ENCODE results near the gene DENND2D.

DNA sequence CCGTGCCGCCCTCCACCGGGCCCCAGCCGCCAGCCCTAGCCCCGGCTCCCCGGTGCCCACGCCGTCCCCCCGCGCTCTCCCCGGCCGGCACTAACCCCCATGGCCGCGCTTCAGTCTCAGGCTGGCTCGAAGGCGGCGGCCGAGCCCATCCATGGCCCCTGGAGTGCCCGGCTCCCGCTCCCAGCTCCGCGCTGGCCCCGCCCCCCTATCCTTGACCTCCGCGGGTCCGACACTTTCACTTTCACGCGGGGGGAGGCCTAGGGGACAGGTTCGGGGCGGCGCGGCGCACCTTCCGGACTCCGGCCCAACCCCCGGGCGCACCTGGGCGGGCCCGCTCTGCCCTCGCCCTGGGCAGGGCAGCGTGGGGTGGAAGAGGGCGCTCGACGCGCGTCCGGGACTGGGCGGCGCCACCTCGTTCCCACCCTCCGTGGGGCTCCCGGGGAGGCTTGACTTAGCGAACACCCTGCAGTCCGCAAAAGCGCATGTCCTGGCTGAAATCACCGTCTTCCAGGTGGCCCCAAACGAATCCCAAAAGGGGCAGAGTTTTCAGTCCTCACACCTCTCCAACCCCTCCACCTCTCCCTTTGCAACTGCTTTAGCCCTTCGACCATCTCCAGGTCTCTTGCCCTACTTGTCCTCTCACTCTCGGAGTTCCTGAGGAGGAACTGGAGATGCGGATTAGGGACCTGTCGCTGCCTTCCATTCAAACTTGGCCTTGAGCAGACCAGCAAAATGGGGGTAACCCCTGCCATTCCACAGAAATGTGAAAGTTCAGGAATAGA, 3.9 kb upstream of the DENND2D start:
- TF ChIP-seq EZH2 (IDR thresholded peaks at IDR 0.05; ENCODE audit: borderline replicate concordance, low read depth, low read length) (no peak), POLR2A (conservative IDR thresholded peaks at IDR 0.05) (no peak), JUNB (CRISPR knock-in tag; conservative IDR thresholded peaks at IDR 0.05) (no peak), ZNF217 (CRISPR knock-in tag; IDR thresholded peaks at IDR 0.05) (no peak), BACH1 (tag; IDR thresholded peaks at IDR 0.05) (no peak), NFYB (IDR thresholded peaks at IDR 0.05; ENCODE audit: extremely low read depth, insufficient read length) (no peak)
- TF ChIP-seq, protein P1, sequence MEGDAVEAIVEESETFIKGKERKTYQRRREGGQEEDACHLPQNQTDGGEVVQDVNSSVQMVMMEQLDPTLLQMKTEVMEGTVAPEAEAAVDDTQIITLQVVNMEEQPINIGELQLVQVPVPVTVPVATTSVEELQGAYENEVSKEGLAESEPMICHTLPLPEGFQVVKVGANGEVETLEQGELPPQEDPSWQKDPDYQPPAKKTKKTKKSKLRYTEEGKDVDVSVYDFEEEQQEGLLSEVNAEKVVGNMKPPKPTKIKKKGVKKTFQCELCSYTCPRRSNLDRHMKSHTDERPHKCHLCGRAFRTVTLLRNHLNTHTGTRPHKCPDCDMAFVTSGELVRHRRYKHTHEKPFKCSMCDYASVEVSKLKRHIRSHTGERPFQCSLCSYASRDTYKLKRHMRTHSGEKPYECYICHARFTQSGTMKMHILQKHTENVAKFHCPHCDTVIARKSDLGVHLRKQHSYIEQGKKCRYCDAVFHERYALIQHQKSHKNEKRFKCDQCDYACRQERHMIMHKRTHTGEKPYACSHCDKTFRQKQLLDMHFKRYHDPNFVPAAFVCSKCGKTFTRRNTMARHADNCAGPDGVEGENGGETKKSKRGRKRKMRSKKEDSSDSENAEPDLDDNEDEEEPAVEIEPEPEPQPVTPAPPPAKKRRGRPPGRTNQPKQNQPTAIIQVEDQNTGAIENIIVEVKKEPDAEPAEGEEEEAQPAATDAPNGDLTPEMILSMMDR (IDR thresholded peaks at IDR 0.05 in 2 of 3, conservative IDR thresholded peaks at IDR 0.05 in 1 of 3; ENCODE audit: insufficient read depth in 2 of 3, low read depth in 1 of 3, low read length in 3 of 3), result no peak
- TF ChIP-seq, protein P2, sequence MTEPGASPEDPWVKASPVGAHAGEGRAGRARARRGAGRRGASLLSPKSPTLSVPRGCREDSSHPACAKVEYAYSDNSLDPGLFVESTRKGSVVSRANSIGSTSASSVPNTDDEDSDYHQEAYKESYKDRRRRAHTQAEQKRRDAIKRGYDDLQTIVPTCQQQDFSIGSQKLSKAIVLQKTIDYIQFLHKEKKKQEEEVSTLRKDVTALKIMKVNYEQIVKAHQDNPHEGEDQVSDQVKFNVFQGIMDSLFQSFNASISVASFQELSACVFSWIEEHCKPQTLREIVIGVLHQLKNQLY (CRISPR knock-in tag; conservative IDR thresholded peaks at IDR 0.05), result no peak

Measured in K562 (cell line).